MM.1S (cell line): ENCODE measurements around the gene MBD4.

Source experiments
- DNase-seq: peaks from one replicate; pipeline ENCODE4 v3.0.0-alpha.2; 2015
- H2AFZ ChIP-seq: fragments of 300-600 bp; sonication (generic); 2 replicates; pipeline ENCODE4 v1.6.0; 2016; ENCODE audit warnings: antibody characterized with exemption, low read length
- H3F3A ChIP-seq: fragments of 300-600 bp; sonication (generic); 2 replicates; pipeline ENCODE4 v1.6.1; 2016; ENCODE audit warnings: mild to moderate bottlenecking, antibody characterized with exemption, low read length, moderate library complexity, mixed read lengths; ENCODE audit not compliant: insufficient read depth
- H3K27ac ChIP-seq: fragments of 300-600 bp; sonication (generic); 2 replicates; pipeline ENCODE4 v1.5.1; 2016; ENCODE audit warnings: mild to moderate bottlenecking, low read length
- H3K27me3 ChIP-seq: fragments of 300-600 bp; sonication (generic); replicated peaks from 2 replicates; pipeline ENCODE4 v1.6.0; 2016; ENCODE audit warnings: low read length; ENCODE audit not compliant: insufficient read depth
- H3K36me3 ChIP-seq: fragments of 300-600 bp; sonication (generic); replicated peaks from 2 replicates; pipeline ENCODE4 v1.6.1; 2016; ENCODE audit warnings: mild to moderate bottlenecking, low read length, mixed read lengths; ENCODE audit not compliant: insufficient read depth
- H3K4me1 ChIP-seq: fragments of 300-600 bp; sonication (generic); 2 replicates; pipeline ENCODE4 v1.6.1; 2016; ENCODE audit warnings: low read length, mixed read lengths
- H3K4me2 ChIP-seq: fragments of 300-600 bp; sonication (generic); 2 replicates; pipeline ENCODE4 v1.6.0; 2016; ENCODE audit warnings: low read depth, low read length
- H3K4me3 ChIP-seq: fragments of 300-600 bp; sonication (generic); 2 replicates; pipeline ENCODE4 v1.5.1; 2016; ENCODE audit warnings: low read length, mixed read lengths
- H3K79me2 ChIP-seq: fragments of 300-600 bp; sonication (generic); 2 replicates; pipeline ENCODE4 v1.6.1; 2016; ENCODE audit warnings: mixed run types, low read length, mixed read lengths
- H3K9ac ChIP-seq: fragments of 300-600 bp; sonication (generic); 2 replicates; pipeline ENCODE4 v1.6.1; 2016; ENCODE audit warnings: low read length, mixed read lengths
- H3K9me2 ChIP-seq: fragments of 300-600 bp; sonication (generic); replicated peaks from 2 replicates; pipeline ENCODE4 v1.6.1; 2016; ENCODE audit warnings: mild to moderate bottlenecking, low read length, mixed read lengths; ENCODE audit not compliant: insufficient read depth
- H3K9me3 ChIP-seq: fragments of 300-600 bp; sonication (generic); replicated peaks from 2 replicates; pipeline ENCODE4 v1.6.1; 2016; ENCODE audit warnings: mild to moderate bottlenecking, low read length, mixed read lengths; ENCODE audit not compliant: insufficient read depth
- H4K20me1 ChIP-seq: fragments of 300-600 bp; sonication (generic); 2 replicates; pipeline ENCODE4 v1.6.1; 2016; ENCODE audit warnings: mild to moderate bottlenecking, low read length, moderate library complexity, mixed read lengths; ENCODE audit not compliant: insufficient read depth
- CTCF ChIP-seq: fragments of 300-600 bp; sonication (generic); IDR thresholded peaks from 2 replicates; pipeline ENCODE4 v1.5.1; 2016; ENCODE audit warnings: antibody characterized with exemption, low read length, mixed read lengths
- EZH2 ChIP-seq: fragments of 300-600 bp; sonication (generic); optimal IDR thresholded peaks from 2 replicates; pipeline ENCODE3; 2017; ENCODE audit warnings: low read depth, mild to moderate bottlenecking, antibody characterized with exemption, low read length, mixed read lengths
- EZH2phosphoT487 ChIP-seq: fragments of 300-600 bp; sonication (generic); IDR thresholded peaks from 2 replicates; pipeline ENCODE4 v1.6.1; 2018; ENCODE audit warnings: antibody characterized with exemption, low read length

MBD4 gene

GRCh38 chr3:129424185-129424841 is 15.4 kb downstream of the MBD4 start:
- H3K4me3 ChIP-seq, result no peak overlapping the region

DNA sequence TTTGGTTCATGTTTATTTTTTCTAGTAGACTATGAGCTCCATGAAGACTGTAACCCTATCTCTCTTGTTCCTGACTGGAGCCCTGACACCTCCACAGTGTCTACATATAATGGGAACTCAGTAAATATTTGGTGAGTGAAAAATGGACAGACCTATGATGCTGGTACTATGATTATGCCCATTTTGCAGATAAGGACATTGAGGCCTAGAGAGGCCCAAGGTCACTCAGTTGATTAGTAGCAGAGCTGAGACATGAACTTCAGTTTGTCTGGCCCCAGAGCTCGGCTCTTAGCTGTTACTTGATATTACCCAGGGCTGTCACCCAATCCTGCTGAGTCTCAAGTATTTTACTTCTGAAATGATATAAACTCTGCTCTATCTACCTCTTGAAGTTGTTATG is 16.9 kb downstream of the MBD4 start:
- Histone ChIP-seq H3K79me2 (no peaks in the 10 kb centered on the region), H3K27me3 (no peaks in the 10 kb centered on the region), H4K20me1 (no peaks in the 10 kb centered on the region), H3K27ac (no peak overlapping the region), H3K9ac (no peak overlapping the region), H3F3A (no peaks in the 10 kb centered on the region), H3K9me2 (no peaks in the 10 kb centered on the region), H3K36me3 (no peaks in the 10 kb centered on the region), H3K4me3 (no peak overlapping the region), H2AFZ (no peak overlapping the region), H3K4me1 (no peaks in the 10 kb centered on the region), H3K4me2 (no peak overlapping the region), H3K9me3 (no peaks in the 10 kb centered on the region)
- DNase-seq, result no peak
- TF ChIP-seq EZH2phosphoT487, result no peak
- TF ChIP-seq CTCF, result no peak
- TF ChIP-seq EZH2, result no peak

More at GRCh38 chr3:129424185-129424841, 15.4 kb downstream of the MBD4 start:
- Histone ChIP-seq H4K20me1 (no peaks in the 10 kb centered on the region), H3K9me3 (no peaks in the 10 kb centered on the region), H3K9me2 (no peaks in the 10 kb centered on the region), H2AFZ (no peak overlapping the region), H3K4me2 (no peak overlapping the region), H3K27me3 (no peaks in the 10 kb centered on the region), H3K4me1 (peaks cover 5% of the 10 kb centered on the region; the same call in 1 of the 2 replicates), H3K36me3 (no peaks in the 10 kb centered on the region), H3K79me2 (no peaks in the 10 kb centered on the region), H3K9ac (no peak overlapping the region), H3K27ac (no peak overlapping the region), H3F3A (peaks cover 6% of the 10 kb centered on the region)
- DNase-seq, result no peak
- no peak for TF ChIP-seq EZH2phosphoT487
- no peak for TF ChIP-seq EZH2
- no peak for TF ChIP-seq CTCF

GRCh38 chr3:129421988-129422745 is 17.6 kb downstream of the MBD4 start:
- TF ChIP-seq CTCF (0 out of 2 replicates have a peak, but pooled peaks have one; percentile 7), EZH2phosphoT487 (no peak)
- Histone ChIP-seq H3K4me3 (no peak overlapping the region), H3K27me3 (no peaks in the 10 kb centered on the region), H3K79me2 (no peaks in the 10 kb centered on the region), H2AFZ (no peak overlapping the region), H4K20me1 (no peaks in the 10 kb centered on the region), H3K9me3 (no peaks in the 10 kb centered on the region), H3K27ac (no peak overlapping the region), H3K36me3 (no peaks in the 10 kb centered on the region), H3K4me2 (no peak overlapping the region), H3K9me2 (no peaks in the 10 kb centered on the region), H3F3A (no peaks in the 10 kb centered on the region), H3K4me1 (no peaks in the 10 kb centered on the region), H3K9ac (no peak overlapping the region)
- DNase-seq, result no peak
